NB4 (cell line): ENCODE results near the gene SLC39A11.

Experiments
- CTCF ChIP-seq: IDR thresholded peaks from one replicate; pipeline ENCODE4 v1.5.1; 2012; ENCODE audit warnings: low read depth, low read length
- MYC ChIP-seq: IDR thresholded peaks from 2 replicates; pipeline ENCODE4 v1.6.1; 2011; ENCODE audit warnings: low read depth, low read length
- POLR2A ChIP-seq: IDR thresholded peaks from 2 replicates; pipeline ENCODE4 v1.6.1; 2011; ENCODE audit warnings: mild to moderate bottlenecking; ENCODE audit not compliant: insufficient read length; ENCODE audit errors: extremely low read depth

DNA sequence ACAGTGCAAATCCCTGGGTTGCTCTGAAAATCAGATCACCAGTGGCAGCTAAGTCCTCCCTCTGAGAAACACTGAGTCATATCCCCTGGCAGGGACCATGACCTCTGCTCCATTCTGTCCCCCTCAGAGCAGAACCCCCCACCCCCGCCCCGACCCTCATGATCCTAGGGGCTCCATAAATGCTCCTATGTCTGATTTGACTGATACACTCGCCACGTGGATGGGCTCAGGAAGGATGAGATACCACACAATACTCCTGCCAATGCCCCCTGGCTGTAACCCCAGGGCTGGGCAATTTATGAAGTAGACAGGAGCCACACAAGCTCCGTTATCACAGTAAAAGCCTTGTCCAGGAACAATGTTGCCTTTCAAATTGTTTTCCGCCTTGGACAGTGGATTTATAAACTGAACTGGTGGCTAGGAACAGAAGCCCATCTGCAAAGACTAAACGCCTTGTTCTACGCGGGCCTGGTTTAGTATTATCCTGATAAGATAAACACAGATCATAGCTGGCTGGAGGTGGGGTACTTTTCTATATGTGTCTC, 394.8 kb downstream of the SLC39A11 start:
- TF ChIP-seq CTCF (no peak), POLR2A (no peak), MYC (no peak)
